WERI-Rb-1 (cell line): ENCODE data around the gene RARRES2.

Experiments
- DNase-seq: peaks from one replicate; pipeline ENCODE4 v3.0.0-alpha.2; 2020
- H3K27ac ChIP-seq: fragments of 250-450 bp; sonication (Bioruptor Pico); 2 replicates; pipeline ENCODE4 v1.5.1; 2020; ENCODE audit warnings: mild to moderate bottlenecking, moderate library complexity
- H3K27me3 ChIP-seq: fragments of 250-450 bp; sonication (Bioruptor Pico); 2 replicates; pipeline ENCODE4 v1.5.1; 2021; ENCODE audit warnings: mild to moderate bottlenecking, low read depth, moderate library complexity; ENCODE audit not compliant: insufficient read depth, severe bottlenecking
- H3K36me3 ChIP-seq: fragments of 250-450 bp; sonication (Bioruptor Pico); 2 replicates; pipeline ENCODE4 v1.5.1; 2020; ENCODE audit warnings: mild to moderate bottlenecking, moderate library complexity
- H3K4me3 ChIP-seq: 2 replicates; pipeline ENCODE4 v1.5.1; 2011; ENCODE audit warnings: low read depth, mild to moderate bottlenecking, control low read depth, low read length
- H3K9me3 ChIP-seq: fragments of 250-450 bp; sonication (Bioruptor Pico); 2 replicates; pipeline ENCODE4 v1.5.1; 2021; ENCODE audit warnings: mild to moderate bottlenecking, moderate library complexity; ENCODE audit not compliant: severe bottlenecking
- CTCF ChIP-seq: IDR thresholded peaks from 2 replicates; pipeline ENCODE4 v1.5.1; 2011; ENCODE audit warnings: low read depth, mild to moderate bottlenecking, control low read depth, inconsistent platforms, low read length

The RARRES2 gene

DNA sequence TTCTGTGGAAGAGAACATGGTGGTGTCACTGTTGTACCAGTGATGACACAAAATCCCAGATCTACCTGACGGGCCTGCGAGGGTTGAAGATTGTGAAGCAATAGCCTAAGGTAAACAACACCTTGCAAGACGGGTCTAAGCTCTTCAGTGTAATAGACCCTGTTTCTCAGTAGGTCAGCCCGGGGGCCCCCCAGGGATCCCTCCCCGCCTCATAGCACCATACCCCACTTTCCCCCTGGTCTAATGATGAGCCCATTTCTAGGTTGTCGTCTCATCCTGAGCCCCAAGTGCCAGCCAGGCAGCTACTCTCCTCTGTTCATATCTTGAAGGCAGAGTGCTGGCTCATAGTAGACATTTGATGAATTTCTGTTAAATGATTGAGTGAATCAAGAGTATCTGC lies 15.5 kb downstream of the RARRES2 start:
- H3K4me3 ChIP-seq: no peak overlapping the region
- no peak for TF ChIP-seq CTCF
- no peaks in the 10 kb centered on the region for H3K9me3 ChIP-seq
- H3K27ac ChIP-seq: no peak overlapping the region
- no peaks in the 10 kb centered on the region for H3K27me3 ChIP-seq
- no peak for DNase-seq
- peaks cover 64% of the 10 kb centered on the region for H3K36me3 ChIP-seq

GRCh38 chr7:150325110-150325611 lies 16.3 kb downstream of the RARRES2 start:
- H3K27me3 ChIP-seq: no peaks in the 10 kb centered on the region
- no peak for DNase-seq
- no peak overlapping the region for H3K27ac ChIP-seq
- TF ChIP-seq CTCF: no peak
- no peaks in the 10 kb centered on the region for H3K9me3 ChIP-seq
- H3K4me3 ChIP-seq: no peak overlapping the region
- H3K36me3 ChIP-seq: peaks cover 57% of the 10 kb centered on the region

DNA sequence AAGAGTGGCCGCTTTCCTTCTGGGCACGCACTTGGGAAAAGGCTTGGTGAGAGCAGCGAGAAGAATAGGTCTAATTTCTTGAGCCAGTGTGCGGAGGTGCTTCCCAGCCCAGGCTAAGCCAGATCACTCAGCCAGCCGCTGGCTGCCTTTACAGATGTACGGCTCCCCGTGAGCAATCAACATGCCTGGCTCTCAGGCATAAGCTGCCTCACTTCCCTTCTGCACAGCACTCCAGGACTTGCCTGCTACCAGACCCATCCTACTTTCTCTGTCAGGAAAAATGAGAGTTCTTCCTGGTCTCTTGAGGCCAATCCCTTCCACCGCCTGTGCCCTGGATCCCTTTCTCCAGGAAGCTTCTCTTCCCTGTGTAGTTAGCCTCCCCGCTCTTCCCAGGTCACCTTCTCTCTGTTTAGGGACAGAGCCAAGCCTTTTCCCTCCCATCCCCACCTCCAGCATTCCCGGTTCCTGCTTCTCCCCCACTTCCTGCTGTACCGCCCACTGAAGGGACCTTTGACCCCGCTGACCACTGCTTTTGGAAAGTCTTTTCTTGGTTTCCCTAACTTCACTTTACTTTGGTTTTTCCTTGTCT lies 17.0 kb downstream of the RARRES2 start:
- Histone ChIP-seq H3K4me3 (peak overlapping the region; percentile 87), H3K27me3 (no peaks in the 10 kb centered on the region), H3K9me3 (no peaks in the 10 kb centered on the region), H3K27ac (no peak overlapping the region), H3K36me3 (peaks cover 50% of the 10 kb centered on the region)
- DNase-seq: no peak
- no peak for TF ChIP-seq CTCF

GRCh38 chr7:150323682-150324372 lies 17.6 kb downstream of the RARRES2 start:
- H3K4me3 ChIP-seq: peak overlapping the region; percentile 87
- no peak for TF ChIP-seq CTCF
- H3K27me3 ChIP-seq: no peaks in the 10 kb centered on the region
- peak overlapping the region; percentile 88 for H3K27ac ChIP-seq
- H3K9me3 ChIP-seq: no peaks in the 10 kb centered on the region
- no peak for DNase-seq
- peaks cover 44% of the 10 kb centered on the region for H3K36me3 ChIP-seq

DNA sequence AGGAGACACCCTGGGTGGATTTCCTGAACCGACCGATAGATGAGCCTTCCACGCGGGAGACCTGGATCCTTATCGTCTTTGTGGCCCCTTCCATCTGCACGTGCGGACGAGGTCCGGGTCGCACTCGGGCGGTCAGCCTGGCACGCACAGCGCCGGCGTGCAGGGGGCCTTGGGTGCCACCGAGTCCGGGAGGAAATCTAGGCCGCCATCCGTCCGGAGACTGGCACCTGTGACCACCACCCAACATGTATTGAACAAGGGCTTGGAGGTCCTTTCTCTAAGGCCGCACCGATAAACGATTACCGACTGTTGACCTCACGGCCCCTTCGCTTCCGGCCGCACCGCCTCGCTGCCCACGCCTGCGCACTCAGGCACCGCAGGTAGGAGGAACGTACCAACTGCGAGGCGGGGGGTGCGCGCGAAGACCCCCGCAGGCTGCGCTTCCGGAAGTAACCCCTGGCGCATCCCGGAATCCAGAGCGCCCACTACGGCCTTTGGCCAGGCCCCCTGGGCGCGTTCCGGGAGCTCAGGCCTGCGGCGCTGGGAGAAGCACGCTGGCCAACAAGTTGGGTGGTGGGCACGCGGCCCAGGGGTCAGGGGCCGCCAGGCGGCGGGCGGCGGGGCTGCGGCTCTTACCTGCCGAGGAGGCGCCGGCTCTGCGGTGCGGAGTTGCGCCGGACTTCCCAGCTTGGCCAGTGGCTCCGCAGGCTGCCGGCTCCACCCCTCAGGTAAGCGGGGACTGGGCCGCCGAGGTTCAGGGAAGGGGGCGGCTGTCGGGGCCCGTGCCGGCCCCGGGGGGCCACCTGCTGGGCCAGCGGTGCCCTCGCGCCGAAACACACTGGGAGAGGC lies 18.4 kb downstream of the RARRES2 start, which contains the start of the genes ACTR3C and LRRC61:
Gene ACTR3C, minus strand, starts transcription at position 713 of the 849 bp plus-strand sequence. CDS start 28,249 bp downstream, outside the sequence.
Gene LRRC61, plus strand, starts transcription at position 523 of the 849 bp plus-strand sequence. CDS start 13,507 bp downstream, outside the sequence.
- no peaks in the 10 kb centered on the region for H3K9me3 ChIP-seq
- H3K27ac ChIP-seq: peak within 1 kb of the TSS; percentile 88
- TF ChIP-seq CTCF: peak; percentile 15; the same call in 1 of the 2 replicates
- no peaks in the 10 kb centered on the region for H3K27me3 ChIP-seq
- peak; percentile 84 for DNase-seq
- H3K4me3 ChIP-seq: peak within 1 kb of the TSS; percentile 87
- H3K36me3 ChIP-seq: peaks cover 36% of the 10 kb centered on the region
